RPMI7951 (cell line): ENCODE results near the gene ADD2. TPM values are rescaled to one million over a fixed set of nuclear protein-coding genes. Genes with fewer than 3 reads are reported as not detected.
A peak's percentile ranks its signal among the peaks of the same experiment; 100 is the strongest.
"Not testable (repeated sequence)": the region's sequence is repeated elsewhere in the genome, so short reads cannot be mapped to it uniquely, and the experiment has no call there.

ENCODE experiments used
- DNase-seq: peaks from one replicate; pipeline ENCODE4 v3.0.0-alpha.2; 2012; ENCODE audit warnings: low read depth
- total RNA-seq: library from RNA; depleted of rRNA; stranded (reverse); fragments of >200 nt; shearing (Covaris generic); gene quantifications from 2 replicates; pipeline ENCODE4 v1.2.3, GENCODE V29; 2014

ADD2 gene
- total RNA-seq, 1 experiment from 2014 or later: not detected

- DNase-seq: peak; percentile 39
Observed at GRCh38 chr2:70641263-70641784, 126.7 kb downstream of the ADD2 start.

- DNase-seq: no peak
Observed at GRCh38 chr2:70639841-70640436, 128.1 kb downstream of the ADD2 start.

GRCh38 chr2:70638561-70638960 lies 129.4 kb downstream of the ADD2 start:
- DNase-seq: no peak

GRCh38 chr2:70633508-70633907 lies 134.5 kb downstream of the ADD2 start:
- DNase-seq: no peak

DNA sequence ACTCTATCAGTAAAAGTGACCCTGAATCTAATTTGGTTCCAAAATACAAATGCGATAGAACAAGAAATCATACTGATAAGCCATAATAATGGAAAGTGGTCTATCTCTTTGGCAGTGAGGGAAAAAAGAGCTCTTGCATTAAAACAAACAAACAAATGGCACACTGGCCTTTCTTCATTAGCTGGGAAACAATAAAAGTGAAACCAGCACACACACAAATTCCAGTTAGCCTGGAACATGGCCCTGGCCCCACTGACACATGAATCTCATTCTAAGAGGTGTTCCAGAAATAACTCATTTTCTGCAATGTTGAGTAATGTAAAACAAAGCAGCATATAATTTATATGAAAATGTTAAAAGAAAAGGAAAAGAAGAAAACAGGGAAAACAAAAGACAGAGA lies 135.0 kb downstream of the ADD2 start:
- no peak for DNase-seq

GRCh38 chr2:70632388-70632787 lies 135.6 kb downstream of the ADD2 start:
- no peak for DNase-seq

DNA sequence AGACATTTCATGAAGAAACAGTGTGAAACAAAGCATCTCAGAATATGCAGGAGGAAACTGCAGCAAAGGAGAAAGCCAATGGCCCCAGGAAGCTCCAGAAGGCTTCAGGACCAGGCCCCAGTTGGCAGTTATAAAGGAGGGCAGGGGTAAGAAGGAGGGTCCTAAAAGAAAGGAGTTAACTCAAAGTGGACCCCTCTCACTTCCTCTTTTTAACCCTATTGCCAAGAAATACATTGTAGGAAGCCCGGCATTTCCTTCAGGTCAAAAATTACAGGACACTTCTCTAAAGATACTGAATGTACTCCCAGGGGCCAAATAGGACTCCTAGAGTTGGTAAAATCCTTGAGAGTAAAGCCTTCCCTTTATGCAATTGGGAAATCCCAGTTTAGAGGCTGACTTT lies 137.2 kb downstream of the ADD2 start:
- DNase-seq: no peak

DNA sequence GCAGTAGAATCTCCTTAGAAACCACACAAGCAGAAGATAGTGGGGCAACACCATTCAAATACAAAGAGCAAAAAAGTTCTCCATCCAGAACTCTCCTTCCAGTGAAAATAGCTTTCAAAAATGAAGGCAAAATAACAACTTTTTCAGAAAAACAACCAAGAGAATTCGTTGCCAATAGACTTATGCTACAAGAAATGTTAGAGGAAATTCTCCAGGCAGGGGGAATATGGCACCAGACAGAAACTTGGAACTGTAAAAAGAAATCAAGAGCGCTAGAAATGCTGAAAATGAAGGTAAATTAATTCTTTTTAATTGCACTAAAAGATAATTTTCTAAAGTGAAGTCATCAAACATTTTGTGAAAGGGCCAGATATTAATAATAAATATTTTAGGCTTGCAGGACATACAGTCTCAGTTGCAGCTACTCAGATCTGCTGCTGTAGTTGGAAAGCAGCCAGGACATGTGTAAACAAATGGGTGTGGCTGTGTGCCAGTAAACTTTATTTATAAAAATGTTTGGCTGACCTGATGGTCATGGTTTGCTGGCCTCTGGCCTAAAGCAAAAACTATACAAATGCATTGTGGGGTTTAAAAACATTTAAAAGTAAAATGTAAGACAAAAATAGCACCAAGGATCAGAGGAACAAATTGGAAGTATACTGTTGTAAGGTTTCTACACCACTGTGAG lies 140.6 kb downstream of the ADD2 start:
- peak; percentile 39 for DNase-seq

DNA sequence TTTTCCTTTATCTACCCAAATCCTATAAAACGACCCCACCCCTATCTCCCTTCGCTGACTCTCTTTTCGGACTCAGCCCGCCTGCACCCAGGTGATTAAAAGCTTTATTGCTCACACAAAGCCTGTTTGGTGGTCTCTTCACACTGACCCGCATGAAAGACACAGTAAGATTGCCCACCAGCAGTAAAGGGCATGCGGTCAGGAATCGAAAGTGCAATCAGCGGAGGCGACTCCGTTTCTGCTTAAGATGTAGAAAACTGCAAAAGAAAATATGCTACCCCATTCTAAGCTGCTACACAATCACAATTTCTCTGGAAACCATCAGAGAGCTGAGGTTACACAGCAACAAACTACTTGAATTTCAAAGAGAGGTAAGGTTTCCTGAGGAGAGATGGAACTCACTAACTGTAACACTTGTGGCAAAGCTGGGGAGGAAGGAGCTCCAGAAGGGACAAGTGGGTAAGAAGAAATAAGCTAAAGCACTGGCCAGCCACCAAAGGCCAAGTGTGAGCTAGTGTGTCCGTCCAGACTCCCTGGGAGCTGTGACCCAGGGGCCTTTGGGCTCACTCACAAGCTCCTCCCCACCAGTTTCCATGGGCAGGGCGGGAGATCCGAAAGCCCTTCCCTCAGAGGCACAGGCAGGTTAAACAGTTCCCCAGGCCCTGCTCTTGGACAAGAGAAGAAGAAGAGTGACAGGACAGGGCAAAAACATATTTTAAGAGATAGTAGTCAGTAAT lies 141.6 kb downstream of the ADD2 start:
- no peak for DNase-seq

- not testable (repeated sequence) for DNase-seq
Observed at GRCh38 chr2:70621536-70621935, 146.5 kb downstream of the ADD2 start.

DNA sequence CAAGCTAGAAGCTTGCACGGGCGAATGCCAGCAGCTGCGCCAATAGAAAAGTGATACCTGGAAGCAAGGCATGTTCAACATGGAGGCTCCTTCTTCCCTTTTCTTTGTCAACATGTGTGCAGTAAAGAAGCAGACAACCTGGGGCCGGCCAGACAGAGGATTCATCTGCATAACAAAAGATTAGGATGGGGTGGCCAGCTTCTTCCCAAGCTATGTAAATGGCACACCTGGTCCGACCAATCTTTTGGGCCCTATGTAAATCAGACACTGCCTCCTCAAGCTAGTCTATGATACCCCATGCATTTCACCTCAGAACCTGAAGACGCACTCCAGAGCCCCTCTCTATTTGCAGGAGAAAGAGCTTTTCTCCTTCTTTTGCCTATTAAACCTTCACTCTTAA lies 148.0 kb downstream of the ADD2 start:
- no peak for DNase-seq

DNA sequence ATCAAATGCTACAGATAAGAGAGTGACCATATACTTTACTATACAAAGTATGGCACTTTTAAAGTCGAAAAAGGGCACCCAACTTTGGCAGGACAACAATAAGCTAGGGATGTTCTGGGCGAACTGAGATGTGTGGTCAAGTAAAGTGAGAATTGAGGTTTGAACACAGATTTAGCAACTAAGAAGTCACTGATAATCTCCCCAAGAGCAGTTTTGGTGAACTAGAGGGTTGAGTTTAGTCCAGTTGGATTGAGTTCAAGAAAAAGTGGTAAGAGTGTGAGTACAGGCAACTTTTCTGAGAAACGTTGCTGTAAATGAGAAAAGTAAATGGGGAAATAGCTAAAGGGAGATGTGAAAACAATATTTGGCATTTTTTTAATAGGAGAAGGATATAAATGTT lies 148.8 kb downstream of the ADD2 start:
- no peak for DNase-seq

DNA sequence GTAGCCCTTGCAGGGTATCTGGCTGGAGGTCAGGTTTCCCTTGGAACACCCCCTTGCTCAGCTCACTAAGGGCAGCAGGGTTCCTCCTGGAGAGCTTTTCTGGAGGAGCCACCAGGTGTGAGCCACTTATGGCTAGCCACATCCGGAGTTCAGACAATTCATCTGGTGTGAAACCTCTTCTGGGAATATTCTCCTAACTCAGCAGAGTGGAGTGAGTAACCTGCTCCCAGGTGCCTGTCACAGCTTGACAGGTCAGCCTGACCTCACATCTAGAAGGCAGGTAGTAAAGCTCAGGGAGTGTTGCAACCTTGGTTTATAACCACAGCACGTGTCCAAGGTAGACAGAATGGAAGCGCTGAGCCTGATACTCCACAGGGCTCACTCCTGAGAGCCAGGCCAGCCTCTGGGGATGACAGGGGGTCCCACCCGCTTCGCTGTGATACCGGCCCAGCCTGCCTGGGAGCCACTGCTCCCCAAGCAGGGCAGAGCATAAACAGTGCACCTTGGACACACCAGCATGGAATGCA lies 151.8 kb downstream of the ADD2 start:
- DNase-seq: no peak

DNA sequence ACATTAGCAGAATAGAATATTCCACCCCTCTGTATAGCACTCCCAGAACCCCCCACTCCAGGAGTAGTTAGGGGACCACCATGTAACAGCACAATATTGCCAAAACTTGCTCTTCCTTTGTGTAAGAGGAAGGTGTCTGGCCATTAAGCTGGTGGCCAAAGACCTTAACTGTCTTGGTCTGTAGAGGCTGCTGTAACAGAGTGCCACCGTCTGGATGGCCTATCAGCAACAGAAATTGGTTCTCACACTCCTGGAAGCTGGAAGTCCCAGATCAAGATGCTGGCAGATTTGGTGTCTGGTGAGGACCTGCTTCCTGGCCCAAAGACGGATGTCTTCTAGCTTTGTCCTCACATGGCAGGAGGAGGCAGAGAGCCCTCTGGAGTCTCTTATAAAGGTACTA lies 152.8 kb downstream of the ADD2 start:
- DNase-seq: peak; percentile 42

DNA sequence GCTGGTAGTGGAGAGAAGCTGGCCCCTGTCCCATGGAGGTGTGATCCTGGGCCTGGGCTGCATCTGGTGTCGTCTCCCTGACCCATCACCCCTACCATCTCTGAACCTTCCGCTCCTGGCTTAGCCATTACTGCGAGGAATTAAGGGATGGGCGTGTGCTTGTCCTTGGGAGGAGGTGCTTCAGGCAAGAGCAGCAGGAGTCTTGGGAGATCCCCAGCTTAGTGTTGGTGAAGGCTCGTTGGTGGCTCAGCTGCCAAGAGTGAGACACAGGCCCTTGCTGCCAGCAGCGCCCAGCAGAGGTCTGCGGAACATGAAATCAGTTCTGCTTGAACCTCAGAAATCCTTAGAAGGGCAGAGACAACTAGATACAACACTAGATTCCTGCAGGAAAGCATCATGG lies 154.5 kb downstream of the ADD2 start:
- no peak for DNase-seq

DNA sequence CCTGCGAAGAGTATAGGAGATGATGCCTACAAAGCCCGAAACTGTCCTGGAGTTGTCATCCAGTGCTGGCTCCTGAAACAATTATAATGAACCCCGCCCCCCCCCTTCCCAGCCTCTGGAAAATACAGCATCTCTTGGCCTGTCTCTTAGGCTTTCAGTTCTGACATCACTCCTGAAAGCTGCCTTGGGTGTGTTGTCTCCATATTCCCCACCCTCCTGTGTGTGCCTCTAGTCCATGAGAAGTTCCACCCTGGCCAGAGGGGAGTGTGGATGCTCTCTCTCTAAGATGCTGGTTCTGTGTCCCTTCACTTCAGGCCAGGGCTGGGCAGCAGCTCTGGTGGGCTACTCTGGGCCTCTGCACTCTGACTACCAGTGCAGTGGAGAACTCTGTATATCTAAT lies 155.4 kb downstream of the ADD2 start:
- DNase-seq: no peak

DNA sequence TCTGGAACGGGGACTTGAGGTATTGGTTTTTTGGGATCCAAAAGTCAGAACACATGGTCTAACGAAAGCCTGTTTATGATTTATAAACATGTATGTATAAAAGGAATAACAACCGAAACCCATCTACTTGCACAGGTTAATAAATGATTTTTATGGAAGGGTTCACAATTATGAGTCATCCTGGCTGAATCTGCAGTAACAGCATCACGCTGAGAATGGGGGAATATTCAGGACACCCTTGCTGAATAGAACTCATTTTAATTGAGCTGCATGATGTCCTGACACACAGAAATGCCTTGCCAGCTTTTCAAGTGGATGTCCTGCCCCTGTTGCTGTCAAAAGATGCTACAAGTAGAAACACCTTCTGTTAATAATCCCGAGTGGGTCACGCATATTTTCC lies 159.6 kb downstream of the ADD2 start:
- peak; percentile 45 for DNase-seq

GRCh38 chr2:70607121-70607561 lies 160.9 kb downstream of the ADD2 start:
- peak; percentile 99 for DNase-seq
